GM10266 (cell line): ENCODE data around the gene ZNF691.
"Not testable (repeated sequence)": the region's sequence is repeated elsewhere in the genome, so short reads cannot be mapped to it uniquely, and the experiment has no call there.

Experiments used
- DNase-seq: peaks from one replicate; pipeline ENCODE4 v3.0.0; 2012; ENCODE audit errors: extremely low spot score
- TF ChIP-seq, protein P1 (sequence below): IDR thresholded peaks from 2 replicates; pipeline ENCODE4 v1.5.1; 2012; ENCODE audit warnings: mild to moderate bottlenecking, low read depth; ENCODE audit not compliant: control insufficient read depth, insufficient read depth; ENCODE audit errors: missing control alignments

The ZNF691 gene

DNA sequence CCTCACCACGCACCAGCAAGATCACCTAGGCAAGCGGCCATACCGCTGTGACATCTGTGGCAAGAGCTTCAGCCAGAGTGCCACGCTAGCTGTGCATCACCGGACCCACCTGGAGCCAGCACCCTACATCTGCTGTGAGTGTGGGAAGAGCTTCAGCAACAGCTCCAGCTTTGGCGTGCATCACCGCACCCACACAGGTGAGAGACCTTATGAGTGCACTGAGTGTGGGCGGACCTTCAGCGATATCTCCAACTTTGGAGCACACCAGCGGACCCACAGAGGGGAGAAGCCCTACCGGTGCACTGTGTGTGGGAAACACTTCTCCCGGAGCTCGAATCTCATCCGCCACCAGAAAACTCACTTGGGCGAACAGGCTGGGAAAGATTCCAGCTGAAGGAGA, 5.0 kb downstream of the ZNF691 start:
- TF ChIP-seq, protein P1, sequence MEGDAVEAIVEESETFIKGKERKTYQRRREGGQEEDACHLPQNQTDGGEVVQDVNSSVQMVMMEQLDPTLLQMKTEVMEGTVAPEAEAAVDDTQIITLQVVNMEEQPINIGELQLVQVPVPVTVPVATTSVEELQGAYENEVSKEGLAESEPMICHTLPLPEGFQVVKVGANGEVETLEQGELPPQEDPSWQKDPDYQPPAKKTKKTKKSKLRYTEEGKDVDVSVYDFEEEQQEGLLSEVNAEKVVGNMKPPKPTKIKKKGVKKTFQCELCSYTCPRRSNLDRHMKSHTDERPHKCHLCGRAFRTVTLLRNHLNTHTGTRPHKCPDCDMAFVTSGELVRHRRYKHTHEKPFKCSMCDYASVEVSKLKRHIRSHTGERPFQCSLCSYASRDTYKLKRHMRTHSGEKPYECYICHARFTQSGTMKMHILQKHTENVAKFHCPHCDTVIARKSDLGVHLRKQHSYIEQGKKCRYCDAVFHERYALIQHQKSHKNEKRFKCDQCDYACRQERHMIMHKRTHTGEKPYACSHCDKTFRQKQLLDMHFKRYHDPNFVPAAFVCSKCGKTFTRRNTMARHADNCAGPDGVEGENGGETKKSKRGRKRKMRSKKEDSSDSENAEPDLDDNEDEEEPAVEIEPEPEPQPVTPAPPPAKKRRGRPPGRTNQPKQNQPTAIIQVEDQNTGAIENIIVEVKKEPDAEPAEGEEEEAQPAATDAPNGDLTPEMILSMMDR, result no peak
- DNase-seq, result no peak

- TF ChIP-seq, protein P1, result no peak
Measured at GRCh38 chr1:42851960-42852607, 5.7 kb downstream of the ZNF691 start.

GRCh38 chr1:42852608-42852980, 6.2 kb downstream of the ZNF691 start:
- DNase-seq, result no peak
- TF ChIP-seq, protein P1, result no peak

More at GRCh38 chr1:42851960-42852607, 5.7 kb downstream of the ZNF691 start:
- no peak for DNase-seq

- no peak for DNase-seq
- TF ChIP-seq, protein P1, result no peak
Measured at GRCh38 chr1:42853116-42853884, 6.9 kb downstream of the ZNF691 start.

DNA sequence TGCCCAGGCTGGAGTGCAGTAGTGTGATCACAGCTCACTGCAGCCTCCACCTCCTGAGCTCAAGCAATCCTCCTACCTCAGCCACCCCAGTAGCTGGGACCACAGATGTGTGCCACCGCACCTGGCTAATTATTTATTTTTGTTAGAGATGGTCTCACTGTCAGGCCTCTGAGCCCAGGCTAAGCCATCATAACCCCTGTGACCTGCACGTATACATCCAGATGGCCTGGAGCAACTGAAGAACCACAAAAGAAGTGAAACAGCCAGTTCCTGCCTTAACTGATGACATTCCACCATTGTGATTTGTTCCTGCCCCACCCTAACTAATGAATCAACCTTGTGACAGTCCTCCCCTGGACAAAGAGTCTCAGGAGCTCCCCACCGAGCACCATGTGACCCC, 10.1 kb downstream of the ZNF691 start:
- DNase-seq, result not testable (repeated sequence)

GRCh38 chr1:42859366-42859765, 13.0 kb downstream of the ZNF691 start:
- DNase-seq, result not testable (repeated sequence)

- TF ChIP-seq, protein P1, result no peak
- DNase-seq, result no peak
Measured at GRCh38 chr1:42860339-42861013, 14.1 kb downstream of the ZNF691 start.

DNA sequence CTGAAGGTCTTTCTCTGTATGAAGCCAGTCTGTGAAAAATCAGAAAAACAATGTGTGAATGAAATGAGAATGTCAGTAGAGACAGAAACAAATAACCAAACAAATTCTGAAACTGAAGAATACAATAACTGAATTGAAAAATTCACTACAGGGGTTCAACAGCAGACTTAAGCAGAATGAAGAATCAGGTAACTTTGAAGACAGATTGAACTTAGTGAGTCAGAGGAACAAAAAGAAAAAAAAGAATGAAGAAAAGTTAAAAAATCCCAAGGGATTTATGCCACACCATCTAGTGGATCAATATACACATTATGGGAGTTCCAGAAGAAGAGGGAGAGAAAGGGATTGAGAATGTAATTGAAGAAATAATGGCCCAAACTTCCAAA, 14.6 kb downstream of the ZNF691 start:
- TF ChIP-seq, protein P1, result no peak

More for the DNA sequence above, 14.6 kb downstream of the ZNF691 start:
- DNase-seq, result no peak
